CD4-positive, alpha-beta T cell (primary cell): ENCODE measurements around the gene SLC35E3. TPM values are rescaled to one million over a fixed set of nuclear protein-coding genes. Genes with fewer than 3 reads are reported as not detected.
A peak's percentile ranks its signal among the peaks of the same experiment; 100 is the strongest.

Source experiments
- ATAC-seq: fragments of 200-7000 bp; cut with Tn5 transposase; one replicate; pipeline ENCODE4 v1.10.0; 2022; ENCODE audit warnings: mild to moderate bottlenecking; ENCODE audit not compliant: poor library complexity
- CTCF ChIA-PET: fragments of 350-600 bp; sonication (Branson Sonifier 250); formaldehyde crosslinking; loops from one replicate; lab custom pipeline; 2021; ENCODE audit warnings: antibody characterized with exemption, inconsistent platforms; lab: Charles Lee
- POLR2A ChIA-PET: fragments of 350-600 bp; sonication (Branson Sonifier 250); formaldehyde crosslinking; loops from one replicate; lab custom pipeline; 2021; ENCODE audit warnings: antibody characterized with exemption, inconsistent platforms; lab: Charles Lee
- DNase-seq, 14 experiments: peaks; one replicate each; pipeline ENCODE4 v3.0.0-alpha.2; 2013 to 2020; ENCODE audit warnings: mixed read lengths in 2 of 14
- H3K27ac ChIP-seq, 2 donors: one replicate each; pipeline versions ENCODE4 v1.5.1 to v1.7.0; 2013; ENCODE audit warnings: low read length in 2 of 2, low read depth in 1 of 2, mild to moderate bottlenecking in 1 of 2
- H3K27me3 ChIP-seq, 2 experiments: 1 replicate in 1 of 2; 2 replicates in 1 of 2; pipeline versions ENCODE4 v1.6.1 to v1.7.0; 2013; ENCODE audit warnings: low read length in 2 of 2, control low read depth in 1 of 2, mild to moderate bottlenecking in 1 of 2, moderate library complexity in 1 of 2; ENCODE audit not compliant: insufficient read depth in 2 of 2, control insufficient read depth in 1 of 2
- H3K36me3 ChIP-seq: one replicate; pipeline ENCODE4 v1.6.1; 2013; ENCODE audit warnings: low read length, control low read depth; ENCODE audit not compliant: insufficient read depth
- H3K4me1 ChIP-seq: one replicate; pipeline ENCODE4 v1.6.1; 2013; ENCODE audit warnings: low read length, control low read depth; ENCODE audit not compliant: insufficient read depth
- H3K4me3 ChIP-seq: one replicate; pipeline ENCODE4 v1.5.1; 2013; ENCODE audit warnings: mild to moderate bottlenecking, low read length, moderate library complexity
- H3K9me3 ChIP-seq, 2 experiments: 1 replicate in 1 of 2; 2 replicates in 1 of 2; pipeline versions ENCODE4 v1.6.1 to v1.7.0; 2013; ENCODE audit warnings: low read length in 2 of 2, mild to moderate bottlenecking in 2 of 2, control low read depth in 1 of 2, moderate library complexity in 1 of 2; ENCODE audit not compliant: control insufficient read depth in 1 of 2, insufficient read depth in 1 of 2
- H3K27ac Mint-ChIP-seq: one replicate; pipeline ENCODE4 v1.8.0; 2020; ENCODE audit warnings: mixed read lengths
- H3K27me3 Mint-ChIP-seq: one replicate; pipeline ENCODE4 v1.8.0; 2021; ENCODE audit warnings: mixed read lengths
- H3K36me3 Mint-ChIP-seq: one replicate; pipeline ENCODE4 v1.8.0; 2021; ENCODE audit warnings: low read depth, mixed read lengths
- H3K4me1 Mint-ChIP-seq: one replicate; pipeline ENCODE4 v1.8.0; 2021; ENCODE audit warnings: low read depth, mixed read lengths
- H3K4me3 Mint-ChIP-seq: one replicate; pipeline ENCODE4 v1.8.0; 2020; ENCODE audit warnings: mild to moderate bottlenecking, mixed read lengths
- H3K9me3 Mint-ChIP-seq: one replicate; pipeline ENCODE4 v1.8.0; 2020; ENCODE audit warnings: mixed read lengths
- CTCF ChIP-seq: fragments of 200-600 bp; IDR thresholded peaks from one replicate; pipeline ENCODE4 v1.8.0; 2022; ENCODE audit warnings: antibody characterized with exemption, mild to moderate bottlenecking
- intact Hi-C, 2 experiments: fragments of 100-400 bp; cut with DNase I in 1 of 2; cut with micrococcal nuclease in 1 of 2; formaldehyde crosslinking; loops; one replicate each; pipeline versions ENCODE4 v1.15.1 to v1.9.0; 2023 to 2025; cut with DNase I, micrococcal nuclease
- polyA plus RNA-seq, 2 donors: library from polyadenylated mRNA; unstranded; fragments of 120-200 nt; gene quantifications; one replicate each; pipeline ENCODE4 v1.2.1, GENCODE V29; 2013
- total RNA-seq, 174 experiments: library from RNA in 2 of 174; stranded (reverse) in 2 of 174; gene quantifications; one replicate each; pipeline ENCODE4 v1.2.3 and lab custom pipeline; 2021 to 2026

Gene SLC35E3
- total RNA-seq (1 to 10 TPM; 3.5 to 6.1 TPM), total RNA-seq (lab: John Stamatoyannopoulos, UW) (2.3 to 60.8 (median 16.9) reads per million in 172 experiments)
- polyA plus RNA-seq (2013, experiment 1 of 2), result 5.9 TPM
- polyA plus RNA-seq (2013, experiment 2 of 2), result 7.4 TPM

GRCh38 chr12:68745904-68746571, at the start of gene SLC35E3:
SLC35E3 (plus strand) TSS chr12:68746176; CDS start chr12:68746378, 202 bp downstream.
- Mint-ChIP-seq H3K4me1 (peaks cover 47% of the 10 kb centered on the region), H3K27ac (peak within 1 kb of the TSS; percentile 95), H3K4me3 (peak within 1 kb of the TSS; percentile 93), H3K9me3 (no peaks in the 10 kb centered on the region), H3K27me3 (no peaks in the 10 kb centered on the region), H3K36me3 (peaks cover 21% of the 10 kb centered on the region)
- H3K9me3 ChIP-seq, result no peaks in the 10 kb centered on the region
- H3K36me3 ChIP-seq, result peaks cover 9% of the 10 kb centered on the region
- H3K27ac ChIP-seq, result peak within 1 kb of the TSS; percentile 22 to 73
- POLR2A ChIA-PET, result interaction anchor here (0.5 to 4.0 kb wide), 13 partner anchors 27 to 1477 kb away, joined by 3 to 74 read pairs (median 3); partner anchors contain the start of genes CAND1, IFNG-AS1, MDM1 and MDM2
- CTCF ChIA-PET, result interaction anchor here (1.1 to 3.0 kb wide), 3 partner anchors 62 to 133 kb away, joined by 3 to 12 read pairs (median 6); partner anchors contain the start of gene MDM2
- ATAC-seq, result peak; percentile 98
- H3K27me3 ChIP-seq, result no peaks in the 10 kb centered on the region
- H3K4me3 ChIP-seq, result peak within 1 kb of the TSS; percentile 90
- intact Hi-C loops, result loop anchor here (2.0 to 10.0 kb wide), 4 partner anchors 63 to 389 kb away; partner anchors contain the start of genes MDM2 (in 2 of the 2) and RAP1B (in 2 of the 2)
- peaks cover 19% of the 10 kb centered on the region for H3K4me1 ChIP-seq
- DNase-seq, result peak; percentile 81 to 95 (median 88)
- no peak for TF ChIP-seq CTCF

GRCh38 chr12:68699486-68699885, 46.5 kb upstream of the SLC35E3 start:
- H3K27me3 ChIP-seq, result no peaks in the 10 kb centered on the region
- no peaks in the 10 kb centered on the region for H3K9me3 Mint-ChIP-seq
- no peaks in the 10 kb centered on the region for H3K9me3 ChIP-seq
- H3K27me3 Mint-ChIP-seq, result no peaks in the 10 kb centered on the region
- no peak overlapping the region for H3K27ac ChIP-seq
- no peaks in the 10 kb centered on the region for H3K4me1 Mint-ChIP-seq
- no peak overlapping the region for H3K27ac Mint-ChIP-seq
- DNase-seq (no peak), ATAC-seq (no peak)
- H3K36me3 ChIP-seq, result peaks cover 67% of the 10 kb centered on the region
- no peaks in the 10 kb centered on the region for H3K4me1 ChIP-seq
- no peak overlapping the region for H3K4me3 ChIP-seq
- CTCF ChIA-PET, result no interaction called here
- POLR2A ChIA-PET, result no interaction called here
- H3K36me3 Mint-ChIP-seq, result peaks cover 63% of the 10 kb centered on the region
- no peak for TF ChIP-seq CTCF
- no peak overlapping the region for H3K4me3 Mint-ChIP-seq
- intact Hi-C loops, result no loop called here

GRCh38 chr12:68727776-68728175, 18.2 kb upstream of the SLC35E3 start:
- Mint-ChIP-seq H3K27me3 (no peaks in the 10 kb centered on the region), H3K27ac (no peak overlapping the region), H3K9me3 (no peaks in the 10 kb centered on the region), H3K36me3 (peaks cover 51% of the 10 kb centered on the region), H3K4me1 (no peaks in the 10 kb centered on the region), H3K4me3 (no peak overlapping the region)
- no peak for DNase-seq
- no peak for TF ChIP-seq CTCF
- Histone ChIP-seq H3K4me3 (no peak overlapping the region), H3K9me3 (no peaks in the 10 kb centered on the region), H3K27me3 (no peaks in the 10 kb centered on the region), H3K36me3 (peaks cover 41% of the 10 kb centered on the region), H3K27ac (no peak overlapping the region), H3K4me1 (no peaks in the 10 kb centered on the region)
- no peak for ATAC-seq
- ChIA-PET POLR2A (interaction anchor here (1.7 kb wide), 1 partner anchor 80 kb away, joined by 5 read pairs; the partner anchor contains the start of gene MDM2), CTCF (interaction anchor here (0.7 kb wide), 1 partner anchor 102 kb away, joined by 3 read pairs; no protein-coding TSS in a partner anchor)
- intact Hi-C loops, result no loop called here
